GM12878 (cell line): ENCODE measurements around the gene IFT81. TPM values are rescaled to one million over a fixed set of nuclear protein-coding genes. Genes with fewer than 3 reads are reported as not detected.

ENCODE experiments used
- ATAC-seq: fragments of 200-7000 bp; cut with Tn5 transposase; 3 replicates; pipeline ENCODE4 v1.9.1; 2020; ENCODE audit warnings: mild to moderate bottlenecking, moderate library complexity
- BruUV-seq: library from RNA; stranded (reverse); fragments of 400-500 nt; replicated peaks from 2 replicates; lab custom pipeline; 2021; lab: Mats Ljungman, UMichigan
- CTCF ChIA-PET: fragments of 300-600 bp; sonication (Branson Sonifier 250); formaldehyde crosslinking; extraction: SDS; loops from one replicate; lab custom pipeline; 2021; ENCODE audit warnings: inconsistent platforms; lab: Yijun Ruan, JAX
- POLR2A ChIA-PET: fragments of 350-600 bp; formaldehyde crosslinking; extraction: SDS; loops from one replicate; lab custom pipeline; 2021; ENCODE audit warnings: inconsistent platforms; lab: Charles Lee
- RAD21 ChIA-PET: fragments of 300-600 bp; sonication (Branson Sonifier 250); formaldehyde crosslinking; loops from one replicate; lab custom pipeline; 2023; ENCODE audit warnings: antibody characterized with exemption; ENCODE audit not compliant: unreplicated experiment; lab: Charles Lee
- SMC1A ChIA-PET: fragments of 300-600 bp; sonication (Branson Sonifier 250); formaldehyde crosslinking; loops from one replicate; lab custom pipeline; 2023; ENCODE audit not compliant: unreplicated experiment, uncharacterized antibody; lab: Charles Lee
- DNase-seq: peaks from one replicate; pipeline ENCODE4 v3.0.0-alpha.2; 2011; ENCODE audit warnings: low read depth, low spot score
- FAIRE-seq: peaks from 3 replicates; lab custom pipeline; 2011; peaks lifted over from hg19 to GRCh38; lab: Jason Lieb, UNC
- H2AFZ ChIP-seq: 2 replicates; pipeline ENCODE4 v1.6.0; 2011; ENCODE audit warnings: low read depth, low read length, control low read depth; ENCODE audit not compliant: control insufficient read depth
- H3K27ac ChIP-seq: 2 replicates; pipeline ENCODE4 v1.5.1; 2011; ENCODE audit warnings: control low read depth; ENCODE audit not compliant: control insufficient read depth, insufficient read depth
- H3K27me3 ChIP-seq, 2 experiments: replicated peaks in 1 of 2; 2 replicates each; pipeline versions ENCODE4 v1.6.0 to v1.6.1; 2011; ENCODE audit warnings: low read length in 1 of 2; ENCODE audit not compliant: control insufficient read depth in 2 of 2, insufficient read depth in 2 of 2
- H3K36me3 ChIP-seq, 2 experiments: 2 replicates each; pipeline ENCODE4 v1.5.1; 2011; ENCODE audit warnings: low read length in 1 of 2; ENCODE audit not compliant: control insufficient read depth in 2 of 2, insufficient read depth in 2 of 2
- H3K4me1 ChIP-seq: 2 replicates; pipeline ENCODE4 v1.6.1; 2011; ENCODE audit warnings: mild to moderate bottlenecking, low read length, moderate library complexity, mixed read lengths; ENCODE audit not compliant: control insufficient read depth, insufficient read depth
- H3K4me2 ChIP-seq: 2 replicates; pipeline ENCODE4 v1.6.0; 2011; ENCODE audit warnings: control low read depth; ENCODE audit not compliant: control insufficient read depth, insufficient read depth
- H3K4me3 ChIP-seq: fragments of 200-600 bp; sonication (generic); 2 replicates; pipeline ENCODE4 v1.5.1; 2016
- H3K79me2 ChIP-seq: 2 replicates; pipeline ENCODE4 v1.6.0; 2011; ENCODE audit warnings: low read length; ENCODE audit not compliant: control insufficient read depth, insufficient read depth
- H3K9ac ChIP-seq: 2 replicates; pipeline ENCODE4 v1.8.0; 2011; ENCODE audit warnings: low read length, control low read depth, mixed read lengths; ENCODE audit not compliant: control insufficient read depth, insufficient read depth
- H3K9me3 ChIP-seq: replicated peaks from 3 replicates; pipeline ENCODE4 v1.5.1; 2011; ENCODE audit warnings: mild to moderate bottlenecking, low read length; ENCODE audit not compliant: control insufficient read depth, insufficient read depth
- H4K20me1 ChIP-seq: 2 replicates; pipeline ENCODE4 v1.6.0; 2011; ENCODE audit not compliant: control insufficient read depth, insufficient read depth
- CEBPZ ChIP-seq: fragments of 150-350 bp; IDR thresholded peaks from 2 replicates; pipeline ENCODE4 v1.6.1; 2016; ENCODE audit warnings: low read depth, low read length
- CHD2 ChIP-seq: IDR thresholded peaks from 2 replicates; pipeline ENCODE4 v1.6.1; 2011; ENCODE audit warnings: low read depth, low read length, improper control_type of control experiment, borderline replicate concordance
- CTCF ChIP-seq, 3 experiments: IDR thresholded peaks in 2 of 3; conservative IDR thresholded peaks in 1 of 3; 2 replicates each; pipeline ENCODE4 v1.5.1; 2011; ENCODE audit warnings: low read depth in 3 of 3, low read length in 3 of 3, mild to moderate bottlenecking in 3 of 3, control low read depth in 2 of 3, moderate library complexity in 2 of 3, inconsistent platforms in 1 of 3, mixed read lengths in 1 of 3; ENCODE audit not compliant: control insufficient read depth in 2 of 3, insufficient read depth in 1 of 3; ENCODE audit errors: extremely low read depth in 1 of 3
- GABPA ChIP-seq: IDR thresholded peaks from 2 replicates; pipeline ENCODE4 v1.6.1; 2014; ENCODE audit warnings: antibody characterized with exemption, low read depth, mild to moderate bottlenecking, inconsistent platforms
- IRF5 ChIP-seq: fragments of 450-650 bp; IDR thresholded peaks from 2 replicates; pipeline ENCODE4 v1.6.1; 2017; ENCODE audit warnings: borderline replicate concordance
- MAX ChIP-seq: IDR thresholded peaks from 2 replicates; pipeline ENCODE4 v1.6.1; 2012; ENCODE audit warnings: low read depth, low read length, improper control_type of control experiment
- NFYB ChIP-seq: IDR thresholded peaks from 2 replicates; pipeline ENCODE4 v1.6.1; 2011; ENCODE audit warnings: low read depth, mild to moderate bottlenecking, low read length, improper control_type of control experiment, moderate library complexity; ENCODE audit not compliant: insufficient read depth
- RELA ChIP-seq: fragments of 450-650 bp; IDR thresholded peaks from 2 replicates; pipeline ENCODE4 v1.8.0; 2014; ENCODE audit warnings: borderline replicate concordance; ENCODE audit not compliant: partially characterized antibody
- TCF7 ChIP-seq: IDR thresholded peaks from 2 replicates; pipeline ENCODE4 v1.6.1; 2014; ENCODE audit warnings: antibody characterized with exemption, borderline replicate concordance
- ZNF687 ChIP-seq: fragments of 450-650 bp; IDR thresholded peaks from 2 replicates; pipeline ENCODE4 v1.6.1; 2017; ENCODE audit warnings: mild to moderate bottlenecking, moderate library complexity
- WGBS: methylation state at CpG from one replicate; pipeline ENCODE4 v1.1.6; 2016; ENCODE audit warnings: low lambda C conversion rate; ENCODE audit not compliant: insufficient replicate concordance, insufficient coverage; ENCODE audit errors: missing lambda C conversion rate; 5-methylcytosine and 5-hydroxymethylcytosine counted together
- in situ Hi-C: fragments of 300-500 bp; cut with MboI; formaldehyde crosslinking; loops from 9 replicates; pipeline ENCODE4 v1.14.3; 2018; ENCODE audit warnings: mixed read lengths
- intact Hi-C: fragments of 100-400 bp; cut with micrococcal nuclease; formaldehyde crosslinking; loops from one replicate; pipeline ENCODE4 v1.14.2; 2022; ENCODE audit not compliant: unreplicated experiment
- polyA plus RNA-seq, 11 experiments: library from polyadenylated mRNA; depleted of rRNA in 4 of 11; unstranded in 6 of 11; stranded (reverse) in 5 of 11; fragments of >200 nt; fragmentation: Nextera tagmentation in 4 of 11; fragmentation: Illumina TruSeq in 1 of 11; extraction: Ambion mirVana in 4 of 11; extraction: Trizol in 1 of 11; gene quantifications; 1 replicate in 1 of 11; 2 replicates in 10 of 11; pipeline versions ENCODE4 v1.2.1 to v1.2.3, GENCODE V29; 2011 to 2016; ENCODE audit warnings: inconsistent platforms in 2 of 11, missing spikeins in 2 of 11, low read depth in 1 of 11
- total RNA-seq, 4 experiments: library from RNA; depleted of rRNA in 3 of 4; stranded (reverse); fragments of >200 nt in 3 of 4; fragmentation: Illumina TruSeq in 1 of 4; extraction: Trizol in 1 of 4; gene quantifications; 2 replicates each; pipeline versions ENCODE4 v1.2.1 to v1.2.3, GENCODE V29; 2013 to 2021

IFT81 gene
- total and polyA plus RNA-seq, 10 of the 15 experiments (the other 5 are each of a cell fraction or from before 2014, with no cell fraction given), result 4.1 to 9.9 (median 5.6) TPM

GRCh38 chr12:110266980-110267620, 142.9 kb downstream of the IFT81 start:
- no peaks in the 10 kb centered on the region for H3K9me3 ChIP-seq
- no peak overlapping the region for H3K9ac ChIP-seq
- H3K4me2 ChIP-seq, result no peak overlapping the region
- DNase-seq (no peak), ATAC-seq (no peak), FAIRE-seq (no peak)
- ChIA-PET CTCF (no interaction called here), POLR2A (interaction anchor here (1.1 kb wide), 1 partner anchor 13 kb away, joined by 3 read pairs; no protein-coding TSS in a partner anchor), RAD21 (no interaction called here), SMC1A (no interaction called here)
- no peaks in the 10 kb centered on the region for H4K20me1 ChIP-seq
- no peaks in the 10 kb centered on the region for H3K79me2 ChIP-seq
- H3K27ac ChIP-seq, result no peak overlapping the region
- H3K4me3 ChIP-seq, result no peak overlapping the region
- in situ Hi-C loops (no loop called here), intact Hi-C loops (no loop called here)
- 43% methylated on average over 9 of the region's 9 CpGs for WGBS
- H3K4me1 ChIP-seq, result no peaks in the 10 kb centered on the region
- H2AFZ ChIP-seq, result no peak overlapping the region
- BruUV-seq, result no TSS peak
- H3K36me3 ChIP-seq, result no peaks in the 10 kb centered on the region
- H3K27me3 ChIP-seq, result no peaks in the 10 kb centered on the region
- no peak for TF ChIP-seq NFYB
- no peak for TF ChIP-seq RELA
- no peak for TF ChIP-seq TCF7
- TF ChIP-seq MAX, result no peak
- TF ChIP-seq GABPA, result no peak
- TF ChIP-seq CEBPZ, result no peak
- no peak for TF ChIP-seq CTCF (IDR thresholded peaks at IDR 0.05 in 2 of 3, conservative IDR thresholded peaks at IDR 0.05 in 1 of 3; ENCODE audit: control insufficient read depth in 2 of 3, extremely low read depth in 1 of 3, insufficient read depth in 1 of 3, low read depth in 3 of 3, low read length in 3 of 3)
- TF ChIP-seq ZNF687, result no peak
- TF ChIP-seq IRF5, result no peak
- TF ChIP-seq CHD2, result no peak
